SK-N-SH treated with all-trans-retinoic acid at 6 μM for 48 hours (cell line): ENCODE measurements around the gene ZC3H11A.
"Not testable (repeated sequence)": the region's sequence is repeated elsewhere in the genome, so short reads cannot be mapped to it uniquely, and the experiment has no call there.

Source experiments
- ATAC-seq: fragments of 200-7000 bp; cut with Tn5 transposase; 3 replicates; pipeline ENCODE4 v1.9.1; 2020; ENCODE audit warnings: mild to moderate bottlenecking, moderate library complexity
- ARNTL ChIP-seq: fragments of 450-650 bp; formaldehyde crosslinking; IDR thresholded peaks from 2 replicates; pipeline ENCODE4 v1.5.0; 2020; ENCODE audit warnings: low read depth, mild to moderate bottlenecking, moderate library complexity, borderline replicate concordance
- CSDC2 ChIP-seq: fragments of 250-450 bp; sonication (Bioruptor Pico); IDR thresholded peaks from 2 replicates; pipeline ENCODE4 v1.5.0; 2020; ENCODE audit warnings: mild to moderate bottlenecking, moderate library complexity
- CSRNP3 ChIP-seq: fragments of 250-450 bp; sonication (Bioruptor Pico); IDR thresholded peaks from 2 replicates; pipeline ENCODE4 v1.5.1; 2021; ENCODE audit warnings: mild to moderate bottlenecking, moderate library complexity
- ESRRG ChIP-seq: fragments of 250-450 bp; sonication (Bioruptor Pico); IDR thresholded peaks from 2 replicates; pipeline ENCODE4 v1.6.1; 2021; ENCODE audit warnings: mild to moderate bottlenecking
- GLIS3 ChIP-seq: fragments of 250-450 bp; sonication (Bioruptor Pico); IDR thresholded peaks from 2 replicates; pipeline ENCODE4 v1.5.0; 2020; ENCODE audit warnings: mild to moderate bottlenecking, moderate library complexity
- ISL1 ChIP-seq: fragments of 250-450 bp; sonication (Bioruptor Pico); IDR thresholded peaks from 2 replicates; pipeline ENCODE4 v2.1.2; 2022; ENCODE audit warnings: mild to moderate bottlenecking, moderate library complexity
- OSR1 ChIP-seq: fragments of 250-450 bp; sonication (Bioruptor Pico); IDR thresholded peaks from 2 replicates; pipeline ENCODE4 v1.8.0; 2022; ENCODE audit warnings: moderate library complexity, mild to moderate bottlenecking, inconsistent platforms
- PATZ1 ChIP-seq: fragments of 250-450 bp; sonication (Bioruptor Pico); IDR thresholded peaks from 2 replicates; pipeline ENCODE4 v1.8.0; 2020; ENCODE audit warnings: mild to moderate bottlenecking, moderate library complexity, borderline replicate concordance
- POU6F1 ChIP-seq: fragments of 250-450 bp; sonication (Bioruptor Pico); IDR thresholded peaks from 2 replicates; pipeline ENCODE4 v1.8.0; 2021; ENCODE audit warnings: low read depth, mild to moderate bottlenecking, moderate library complexity, borderline replicate concordance
- PPARA ChIP-seq: fragments of 250-450 bp; sonication (Bioruptor Pico); IDR thresholded peaks from 2 replicates; pipeline ENCODE4 v1.5.0; 2020; ENCODE audit warnings: mild to moderate bottlenecking, borderline replicate concordance
- RARB ChIP-seq: fragments of 250-450 bp; sonication (Bioruptor Pico); IDR thresholded peaks from 2 replicates; pipeline ENCODE4 v1.8.0; 2021; ENCODE audit warnings: mild to moderate bottlenecking, moderate library complexity
- SNAI2 ChIP-seq: fragments of 250-450 bp; sonication (Bioruptor Pico); IDR thresholded peaks from 2 replicates; pipeline ENCODE4 v1.5.0; 2020; ENCODE audit warnings: mild to moderate bottlenecking, moderate library complexity
- TCF4 ChIP-seq: fragments of 250-450 bp; sonication (Bioruptor Pico); IDR thresholded peaks from 2 replicates; pipeline ENCODE4 v1.8.0; 2021; ENCODE audit warnings: mild to moderate bottlenecking, moderate library complexity, borderline replicate concordance
- TOX ChIP-seq: fragments of 250-450 bp; sonication (Bioruptor Pico); IDR thresholded peaks from 2 replicates; pipeline ENCODE4 v1.8.0; 2021; ENCODE audit warnings: mild to moderate bottlenecking, moderate library complexity, borderline replicate concordance
- TSHZ2 ChIP-seq: fragments of 250-450 bp; sonication (Bioruptor Pico); IDR thresholded peaks from 2 replicates; pipeline ENCODE4 v1.5.0; 2020; ENCODE audit warnings: mild to moderate bottlenecking, moderate library complexity
- ZC3H10 ChIP-seq: fragments of 250-450 bp; sonication (Bioruptor Pico); IDR thresholded peaks from 2 replicates; pipeline ENCODE4 v1.5.1; 2021; ENCODE audit warnings: mild to moderate bottlenecking, moderate library complexity
- ZFP3 ChIP-seq: fragments of 250-450 bp; sonication (Bioruptor Pico); IDR thresholded peaks from 2 replicates; pipeline ENCODE4 v1.5.0; 2020; ENCODE audit warnings: mild to moderate bottlenecking, moderate library complexity
- ZFP30 ChIP-seq: fragments of 450-650 bp; formaldehyde crosslinking; IDR thresholded peaks from 2 replicates; pipeline ENCODE4 v1.5.0; 2022; ENCODE audit warnings: mild to moderate bottlenecking, moderate library complexity
- ZNF565 ChIP-seq: fragments of 450-650 bp; formaldehyde crosslinking; conservative IDR thresholded peaks from 2 replicates; pipeline ENCODE4 v1.5.0; 2020; ENCODE audit warnings: low read depth, mild to moderate bottlenecking, moderate library complexity
- ZNF70 ChIP-seq: fragments of 450-650 bp; formaldehyde crosslinking; IDR thresholded peaks from 2 replicates; pipeline ENCODE4 v1.5.0; 2020; ENCODE audit warnings: mild to moderate bottlenecking, moderate library complexity
- ZNF8 ChIP-seq: fragments of 450-650 bp; formaldehyde crosslinking; IDR thresholded peaks from 2 replicates; pipeline ENCODE4 v1.5.0; 2020; ENCODE audit warnings: mild to moderate bottlenecking, moderate library complexity

The ZC3H11A gene

GRCh38 chr1:203795441-203796235 is at the start of gene ZC3H11A, which contains the start of gene ZBED6:
Gene ZC3H11A (plus strand): TSS chr1:203795623. CDS start chr1:203817071, 21,448 bp downstream.
Gene ZBED6 (plus strand): TSS chr1:203795623. CDS start chr1:203797523, 1,900 bp downstream.
- peak; percentile 98 for ATAC-seq
- no peak for TF ChIP-seq ZNF70
- TF ChIP-seq GLIS3 (CRISPR knock-in tag): no peak
- TF ChIP-seq PATZ1 (CRISPR knock-in tag): no peak
- no peak for TF ChIP-seq TSHZ2 (CRISPR knock-in tag)
- no peak; the same call in 1 of the 2 replicates for TF ChIP-seq OSR1 (CRISPR knock-in tag)
- TF ChIP-seq ZNF8 (CRISPR knock-in tag): no peak
- TF ChIP-seq POU6F1 (CRISPR knock-in tag): no peak
- TF ChIP-seq ZNF565: no peak
- no peak for TF ChIP-seq ESRRG
- TF ChIP-seq SNAI2 (CRISPR knock-in tag): no peak
- TF ChIP-seq ZC3H10 (CRISPR knock-in tag): no peak
- TF ChIP-seq ZFP30 (CRISPR knock-in tag): no peak
- no peak for TF ChIP-seq TCF4 (CRISPR knock-in tag)
- no peak for TF ChIP-seq TOX (CRISPR knock-in tag)
- TF ChIP-seq, all 23 proteins: peak for 0

GRCh38 chr1:203746281-203746680 is 49.1 kb upstream of the ZC3H11A start:
- no peak; the same call in 2 of the 3 replicates for ATAC-seq
- TF ChIP-seq PATZ1 (CRISPR knock-in tag) (no peak), RARB (CRISPR knock-in tag) (no peak), ZFP3 (CRISPR knock-in tag) (no peak), GLIS3 (CRISPR knock-in tag) (no peak), SNAI2 (CRISPR knock-in tag) (no peak), TOX (CRISPR knock-in tag) (no peak), ZNF70 (no peak), ZNF565 (no peak), ESRRG (no peak), CSRNP3 (CRISPR knock-in tag) (no peak), ISL1 (CRISPR knock-in tag) (no peak)

GRCh38 chr1:203751051-203751450 is 44.4 kb upstream of the ZC3H11A start:
- TF ChIP-seq TOX (CRISPR knock-in tag): no peak
- no peak for TF ChIP-seq ZNF565
- TF ChIP-seq CSDC2 (CRISPR knock-in tag): no peak
- no peak for TF ChIP-seq ARNTL
- TF ChIP-seq SNAI2 (CRISPR knock-in tag): no peak
- TF ChIP-seq ZNF8 (CRISPR knock-in tag): no peak
- no peak for TF ChIP-seq PPARA (CRISPR knock-in tag)
- no peak for TF ChIP-seq TCF4 (CRISPR knock-in tag)
- peak; percentile 64 for ATAC-seq

GRCh38 chr1:203751618-203752361 is 43.6 kb upstream of the ZC3H11A start:
- not testable (repeated sequence) for ATAC-seq
